ENCODE data around the gene RBM6. TPM values are rescaled to one million over a fixed set of nuclear protein-coding genes. Genes with fewer than 3 reads are reported as not detected.

Gene RBM6
- total RNA-seq, 1 experiment from 2014 or later: 58.3 TPM

- DNase-seq (ENCODE audit: low read depth, low spot score): no peak
- no peak for ATAC-seq
- H3K4me1 ChIP-seq (ENCODE audit: control insufficient read depth in 1 of 2, insufficient read depth in 2 of 2, low read length in 2 of 2): peaks cover 0 to 6% of the 10 kb centered on the region in 2 experiments; a peak in 1 of 4 replicates
- H3K9me2 ChIP-seq (ENCODE audit: insufficient read depth): no peaks in the 10 kb centered on the region
- H4K20me1 ChIP-seq (ENCODE audit: insufficient read depth): no peaks in the 10 kb centered on the region
- POLR2A ChIA-PET: no interaction called here
- no peaks in the 10 kb centered on the region for H3K9me3 ChIP-seq (ENCODE audit: control insufficient read depth in 1 of 2, insufficient read depth in 1 of 2, low read depth in 1 of 2, low read length in 2 of 2)
- BruUV-seq (replicated peaks): no TSS peak
- peaks cover 15% of the 10 kb centered on the region for H3K79me2 ChIP-seq (ENCODE audit: insufficient read depth, low read length)
- intact Hi-C loops (cut with micrococcal nuclease): no loop called here
- H3K9ac ChIP-seq (ENCODE audit: low read length): no peak overlapping the region
- H3K27me3 ChIP-seq (ENCODE audit: insufficient read depth, low read length): no peaks in the 10 kb centered on the region
- CTCF ChIA-PET: no interaction called here
- TF ChIP-seq YY1 (IDR thresholded peaks at IDR 0.05; ENCODE audit: extremely low read depth, insufficient replicate concordance, low read depth, low read length) (no peak), POLR2A (IDR thresholded peaks at IDR 0.05; ENCODE audit: borderline replicate concordance, extremely low read depth, insufficient read depth, insufficient read length) (no peak), RAD21 (IDR thresholded peaks at IDR 0.05; ENCODE audit: low read depth) (no peak), CBX3 (IDR thresholded peaks at IDR 0.05; ENCODE audit: low read depth) (no peak), CEBPB (IDR thresholded peaks at IDR 0.05; ENCODE audit: low read depth) (no peak), ELF1 (IDR thresholded peaks at IDR 0.05; ENCODE audit: borderline replicate concordance, low read depth) (no peak), SP1 (IDR thresholded peaks at IDR 0.05; ENCODE audit: low read depth) (no peak)
- no peaks in the 10 kb centered on the region; a peak in 1 of 4 replicates for H3K36me3 ChIP-seq (ENCODE audit: control insufficient read depth in 1 of 2, insufficient read depth in 2 of 2, low read length in 2 of 2)
- H3K4me3 ChIP-seq (replicated peaks in 1 of 2; ENCODE audit: low read depth in 1 of 2, low read length in 2 of 2): no peak overlapping the region
- H3K27ac ChIP-seq (ENCODE audit: low read depth, low read length): no peak overlapping the region
- RAD21 ChIA-PET (ENCODE audit: low non-redundant PET in 1 of 2, low total read pairs in 2 of 2, uncharacterized antibody in 2 of 2, unreplicated experiment in 2 of 2): no interaction called here
- no peak overlapping the region for H2AFZ ChIP-seq (ENCODE audit: low read depth, low read length, poor library complexity, severe bottlenecking)
- H3K4me2 ChIP-seq (ENCODE audit: low read length): no peak overlapping the region
These were observed 69.0 kb downstream of the RBM6 start for GRCh38 chr3:50008931-50009330.

DNA sequence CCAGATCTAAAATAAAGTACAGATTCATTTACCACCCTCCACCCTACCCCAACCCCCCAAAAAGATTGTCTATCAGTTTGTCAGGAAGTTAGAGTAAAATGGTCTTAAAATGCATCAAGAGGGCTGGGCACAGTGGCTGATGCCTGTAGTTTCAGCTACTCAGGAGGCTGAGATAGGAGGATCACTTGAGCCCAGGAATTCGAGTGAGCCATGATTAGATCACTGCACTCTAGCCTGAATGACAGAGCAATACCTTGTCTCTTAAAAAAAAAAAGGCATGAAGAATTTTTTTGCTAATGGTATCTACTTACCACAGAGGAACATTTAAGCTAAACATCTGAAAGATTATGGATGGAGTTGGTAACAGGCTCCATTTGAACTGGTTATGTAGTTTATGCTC lies 71.0 kb downstream of the RBM6 start:
- no peak overlapping the region for H3K27ac ChIP-seq (ENCODE audit: low read depth, low read length)
- no peak overlapping the region for H3K4me2 ChIP-seq (ENCODE audit: low read length)
- H4K20me1 ChIP-seq (ENCODE audit: insufficient read depth): no peaks in the 10 kb centered on the region
- no peaks in the 10 kb centered on the region for H3K27me3 ChIP-seq (ENCODE audit: insufficient read depth, low read length)
- H3K9ac ChIP-seq (ENCODE audit: low read length): no peak overlapping the region
- no peak overlapping the region for H2AFZ ChIP-seq (ENCODE audit: low read depth, low read length, poor library complexity, severe bottlenecking)
- DNase-seq (ENCODE audit: low read depth, low spot score) (no peak), ATAC-seq (peak; percentile 17; the same call in 1 of the 2 replicates)
- H3K4me1 ChIP-seq (ENCODE audit: control insufficient read depth in 1 of 2, insufficient read depth in 2 of 2, low read length in 2 of 2): peaks cover 0 to 11% of the 10 kb centered on the region in 2 experiments; a peak in 1 of 4 replicates
- ChIA-PET CTCF (no interaction called here), POLR2A (interaction anchor here (0.7 kb wide), 1 partner anchor 27 kb away, joined by 5 read pairs; no protein-coding TSS in a partner anchor), RAD21 (ENCODE audit: low non-redundant PET in 1 of 2, low total read pairs in 2 of 2, uncharacterized antibody in 2 of 2, unreplicated experiment in 2 of 2) (no interaction called here)
- TF ChIP-seq SIN3A (IDR thresholded peaks at IDR 0.05; ENCODE audit: low read depth): no peak
- no peak for TF ChIP-seq SRF (IDR thresholded peaks at IDR 0.05; ENCODE audit: low read depth)
- no peak for TF ChIP-seq ELF1 (IDR thresholded peaks at IDR 0.05; ENCODE audit: borderline replicate concordance, low read depth)
- intact Hi-C loops (cut with micrococcal nuclease): no loop called here
- H3K9me2 ChIP-seq (ENCODE audit: insufficient read depth): no peaks in the 10 kb centered on the region
- H3K4me3 ChIP-seq (replicated peaks in 1 of 2; ENCODE audit: low read depth in 1 of 2, low read length in 2 of 2): no peak overlapping the region
- H3K79me2 ChIP-seq (ENCODE audit: insufficient read depth, low read length): peaks cover 17% of the 10 kb centered on the region
- BruUV-seq (replicated peaks): no TSS peak
- H3K9me3 ChIP-seq (ENCODE audit: control insufficient read depth in 1 of 2, insufficient read depth in 1 of 2, low read depth in 1 of 2, low read length in 2 of 2): no peaks in the 10 kb centered on the region
- no peaks in the 10 kb centered on the region; a peak in 1 of 4 replicates for H3K36me3 ChIP-seq (ENCODE audit: control insufficient read depth in 1 of 2, insufficient read depth in 2 of 2, low read length in 2 of 2)
